ENCODE data around the gene NRGN.

DNA sequence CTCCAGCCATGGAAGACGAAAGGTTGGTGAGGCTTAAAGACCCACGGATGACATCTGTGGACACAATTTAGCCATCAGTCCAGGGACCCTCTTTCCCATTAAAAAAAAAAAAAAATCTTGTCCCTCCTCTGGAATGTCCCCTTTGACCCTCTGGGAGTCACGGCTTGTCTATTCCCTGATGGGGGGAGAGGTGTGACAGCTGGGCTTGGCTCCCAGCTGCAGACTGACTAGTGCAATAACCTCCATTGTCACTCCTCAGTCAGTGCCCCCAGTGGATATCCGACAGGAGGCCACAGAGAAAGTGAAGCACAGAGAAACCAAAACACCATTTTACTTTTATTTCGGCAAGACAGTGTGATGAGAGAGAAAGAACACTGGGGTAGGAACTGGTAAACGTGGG, 15.0 kb downstream of the NRGN start:
- TF ChIP-seq, protein P1, sequence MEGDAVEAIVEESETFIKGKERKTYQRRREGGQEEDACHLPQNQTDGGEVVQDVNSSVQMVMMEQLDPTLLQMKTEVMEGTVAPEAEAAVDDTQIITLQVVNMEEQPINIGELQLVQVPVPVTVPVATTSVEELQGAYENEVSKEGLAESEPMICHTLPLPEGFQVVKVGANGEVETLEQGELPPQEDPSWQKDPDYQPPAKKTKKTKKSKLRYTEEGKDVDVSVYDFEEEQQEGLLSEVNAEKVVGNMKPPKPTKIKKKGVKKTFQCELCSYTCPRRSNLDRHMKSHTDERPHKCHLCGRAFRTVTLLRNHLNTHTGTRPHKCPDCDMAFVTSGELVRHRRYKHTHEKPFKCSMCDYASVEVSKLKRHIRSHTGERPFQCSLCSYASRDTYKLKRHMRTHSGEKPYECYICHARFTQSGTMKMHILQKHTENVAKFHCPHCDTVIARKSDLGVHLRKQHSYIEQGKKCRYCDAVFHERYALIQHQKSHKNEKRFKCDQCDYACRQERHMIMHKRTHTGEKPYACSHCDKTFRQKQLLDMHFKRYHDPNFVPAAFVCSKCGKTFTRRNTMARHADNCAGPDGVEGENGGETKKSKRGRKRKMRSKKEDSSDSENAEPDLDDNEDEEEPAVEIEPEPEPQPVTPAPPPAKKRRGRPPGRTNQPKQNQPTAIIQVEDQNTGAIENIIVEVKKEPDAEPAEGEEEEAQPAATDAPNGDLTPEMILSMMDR (conservative IDR thresholded peaks at IDR 0.05; ENCODE audit: low read depth, low read length) = no peak
- TF ChIP-seq EZH2 (IDR thresholded peaks at IDR 0.05; ENCODE audit: low read length, unreplicated experiment) = no peak

Measured in PC-3 (cell line).